ENCODE measurements around the gene ACVR1C.

ACVR1C gene

GRCh38 chr2:157480182-157480961, 148.3 kb downstream of the ACVR1C start:
- no peak for TF ChIP-seq CTCF (conservative IDR thresholded peaks at IDR 0.05)
- no peak overlapping the region for H3K27ac ChIP-seq

DNA sequence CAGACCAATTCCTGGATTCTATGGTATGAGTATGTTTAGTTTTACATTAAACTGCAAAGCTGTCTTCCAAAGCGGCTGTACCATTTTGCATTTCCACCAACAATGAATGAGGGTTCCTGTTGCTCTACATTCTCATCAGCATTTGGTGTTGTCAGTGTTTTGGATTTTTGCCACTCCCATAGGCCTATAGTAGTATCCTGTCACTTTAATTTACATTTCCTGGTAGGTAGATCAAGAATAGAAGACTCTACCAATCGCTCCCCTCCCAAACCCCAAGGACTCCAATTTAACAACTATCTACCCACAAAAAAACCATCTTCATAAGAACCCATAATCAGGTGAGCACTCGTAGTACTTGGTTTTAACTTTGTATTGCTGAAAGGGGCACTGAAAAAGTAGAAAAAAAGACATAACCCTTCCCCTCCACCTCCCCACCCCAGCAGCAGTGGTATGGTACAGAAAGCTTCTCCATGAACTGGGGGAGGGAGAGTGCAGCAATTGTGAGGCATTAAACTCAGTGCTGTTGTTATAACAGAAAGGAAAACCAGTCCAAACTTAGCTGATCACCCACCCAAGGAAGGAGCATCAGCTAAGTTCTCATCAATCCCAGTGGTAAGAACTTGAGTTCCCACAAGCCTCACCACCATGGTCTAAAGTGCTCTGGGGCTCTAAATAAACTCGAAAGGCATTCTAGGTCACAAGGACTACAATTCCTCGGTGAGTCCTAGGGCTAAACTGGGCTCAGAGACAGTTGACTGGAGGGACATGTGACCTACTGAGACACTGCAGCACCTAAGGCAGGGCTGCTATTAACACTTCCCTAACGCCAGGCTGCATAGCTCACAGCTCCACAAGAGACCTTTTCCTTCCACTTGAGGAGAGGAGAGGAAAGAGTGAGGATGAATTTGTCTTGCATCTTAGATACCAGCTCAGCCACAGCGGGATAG, 149.3 kb downstream of the ACVR1C start:
- H3K27ac ChIP-seq, result no peak overlapping the region
- TF ChIP-seq CTCF (conservative IDR thresholded peaks at IDR 0.05), result no peak

GRCh38 chr2:157477919-157478318, 150.7 kb downstream of the ACVR1C start:
- TF ChIP-seq CTCF (conservative IDR thresholded peaks at IDR 0.05), result no peak
- H3K27ac ChIP-seq, result no peak overlapping the region

- H3K27ac ChIP-seq, result no peak overlapping the region
- TF ChIP-seq CTCF (conservative IDR thresholded peaks at IDR 0.05), result no peak
Measured at GRCh38 chr2:157476953-157477709, 151.5 kb downstream of the ACVR1C start.
